Endothelial cell of umbilical vein (primary cell): ENCODE results near the gene NAP1L4. TPM values are rescaled to one million over a fixed set of nuclear protein-coding genes. Genes with fewer than 3 reads are reported as not detected.

Source experiments
- BruUV-seq: library from RNA; stranded (reverse); fragments of 400-500 nt; replicated peaks from 2 replicates; lab custom pipeline; 2021; lab: Mats Ljungman, UMichigan
- CTCF ChIA-PET: fragments of 300-600, 350-600 bp; sonication (Branson Sonifier 250); formaldehyde crosslinking; loops from one replicate; lab custom pipeline; 2021; ENCODE audit warnings: antibody characterized with exemption, inconsistent platforms; lab: Charles Lee
- POLR2A ChIA-PET: fragments of 300-600, 350-600 bp; sonication (Branson Sonifier 250); formaldehyde crosslinking; loops from one replicate; lab custom pipeline; 2021; ENCODE audit warnings: antibody characterized with exemption, inconsistent platforms; lab: Charles Lee
- DNase-seq: peaks from one replicate; pipeline ENCODE4 v3.0.0-alpha.2; 2011; ENCODE audit warnings: low read depth, low spot score
- FAIRE-seq: peaks from 2 replicates; lab custom pipeline; 2011; peaks lifted over from hg19 to GRCh38; lab: Jason Lieb, UNC
- H2AFZ ChIP-seq: 2 replicates; pipeline ENCODE4 v1.6.0; 2012; ENCODE audit warnings: low read depth, low read length, control low read depth, inconsistent platforms
- H3K27ac ChIP-seq: 2 replicates; pipeline ENCODE4 v1.5.1; 2011; ENCODE audit warnings: low read depth, mild to moderate bottlenecking, control low read depth, low read length, moderate library complexity; ENCODE audit not compliant: insufficient read depth
- H3K27me3 ChIP-seq, 2 experiments: 2 replicates each; pipeline versions ENCODE4 v1.6.0 to v1.6.1; 2011; ENCODE audit warnings: low read length in 2 of 2, mixed read lengths in 1 of 2; ENCODE audit not compliant: control insufficient read depth in 2 of 2, insufficient read depth in 2 of 2
- H3K36me3 ChIP-seq, 2 experiments: 2 replicates in 1 of 2; 3 replicates in 1 of 2; pipeline ENCODE4 v1.5.1; 2011; ENCODE audit warnings: low read length in 2 of 2, mild to moderate bottlenecking in 1 of 2, moderate library complexity in 1 of 2; ENCODE audit not compliant: control insufficient read depth in 2 of 2, insufficient read depth in 2 of 2; ENCODE audit errors: extremely low read depth in 1 of 2
- H3K4me1 ChIP-seq: 3 replicates; pipeline ENCODE4 v1.5.1; 2011; ENCODE audit warnings: mild to moderate bottlenecking, low read length; ENCODE audit not compliant: control insufficient read depth, insufficient read depth; ENCODE audit errors: extremely low read depth
- H3K4me2 ChIP-seq: 2 replicates; pipeline ENCODE4 v1.6.1; 2011; ENCODE audit warnings: low read length, control low read depth, mixed read lengths; ENCODE audit not compliant: insufficient read depth
- H3K4me3 ChIP-seq, 3 experiments: fragments of 200-600 bp in 1 of 3; sonication (generic), shearing (Covaris generic) in 1 of 3; replicated peaks in 1 of 3; 2 replicates each; pipeline ENCODE4 v1.5.1; 2011 to 2016; ENCODE audit warnings: control low read depth in 3 of 3, low read length in 3 of 3, mild to moderate bottlenecking in 2 of 3, inconsistent platforms in 1 of 3, low read depth in 1 of 3, moderate library complexity in 1 of 3; ENCODE audit not compliant: insufficient read depth in 1 of 3
- H3K79me2 ChIP-seq: 2 replicates; pipeline ENCODE4 v1.6.0; 2012; ENCODE audit warnings: low read length, inconsistent platforms; ENCODE audit not compliant: control insufficient read depth, insufficient read depth
- H3K9ac ChIP-seq: replicated peaks from 2 replicates; pipeline ENCODE3; 2011; ENCODE audit warnings: low read length, control low read depth; ENCODE audit not compliant: insufficient read depth; ENCODE audit errors: extremely low read depth
- H3K9me1 ChIP-seq: replicated peaks from 3 replicates; pipeline ENCODE4 v1.6.0; 2011; ENCODE audit warnings: mild to moderate bottlenecking, low read length; ENCODE audit not compliant: control insufficient read depth, insufficient read depth; ENCODE audit errors: extremely low read depth
- H3K9me3 ChIP-seq: replicated peaks from 2 replicates; pipeline ENCODE4 v1.5.1; 2012; ENCODE audit warnings: low read length, inconsistent platforms; ENCODE audit not compliant: control insufficient read depth, insufficient read depth
- H4K20me1 ChIP-seq: replicated peaks from 2 replicates; pipeline ENCODE3; 2011; ENCODE audit warnings: mild to moderate bottlenecking, low read length; ENCODE audit not compliant: control insufficient read depth, insufficient read depth; ENCODE audit errors: extremely low read depth
- EZH2 ChIP-seq: IDR thresholded peaks from 2 replicates; pipeline ENCODE4 v1.6.1; 2012; ENCODE audit warnings: borderline replicate concordance, low read depth, mild to moderate bottlenecking, moderate library complexity, low read length, inconsistent platforms; ENCODE audit not compliant: severe bottlenecking
- FOS ChIP-seq: IDR thresholded peaks from 2 replicates; pipeline ENCODE4 v1.6.1; 2011; ENCODE audit warnings: mild to moderate bottlenecking, low read length, moderate library complexity, borderline replicate concordance; ENCODE audit not compliant: insufficient read depth
- GATA2 ChIP-seq: IDR thresholded peaks from 2 replicates; pipeline ENCODE4 v1.7.0; 2011; ENCODE audit warnings: low read depth, mild to moderate bottlenecking, moderate library complexity, mixed read lengths, low read length; ENCODE audit not compliant: insufficient read length, insufficient read depth
- JUN ChIP-seq: IDR thresholded peaks from 2 replicates; pipeline ENCODE4 v1.6.1; 2011; ENCODE audit warnings: borderline replicate concordance, low read depth; ENCODE audit not compliant: insufficient read length, insufficient read depth
- MYC ChIP-seq: IDR thresholded peaks from one replicate; pipeline ENCODE4 v1.6.1; 2011; ENCODE audit warnings: mild to moderate bottlenecking, low read depth, low read length
- POLR2A ChIP-seq: IDR thresholded peaks from 2 replicates; pipeline ENCODE4 v1.6.1; 2012; ENCODE audit warnings: low read depth, mild to moderate bottlenecking, control low read depth, low read length
- POLR2AphosphoS5 ChIP-seq: IDR thresholded peaks from 2 replicates; pipeline ENCODE4 v1.6.1; 2012; ENCODE audit warnings: low read depth, mild to moderate bottlenecking, control low read depth, low read length, moderate library complexity; ENCODE audit not compliant: insufficient read depth
- dilution Hi-C: fragments of 300-500 bp; cut with MboI; formaldehyde crosslinking; loops from one replicate; pipeline ENCODE4 v1.15.0; 2019; ENCODE audit warnings: low sequenced_read_pairs; ENCODE audit not compliant: extremely low pct_ligation_motif_present
- intact Hi-C: fragments of 100-400 bp; cut with micrococcal nuclease; formaldehyde crosslinking; loops from one replicate; pipeline ENCODE4 v1.10.0; 2022
- polyA plus RNA-seq, 4 experiments: library from polyadenylated mRNA; depleted of rRNA in 3 of 4; stranded (reverse) in 3 of 4; unstranded in 1 of 4; fragments of >200 nt; gene quantifications; 2 replicates each; pipeline versions ENCODE4 v1.2.1 to v1.2.3, GENCODE V29; 2011 to 2012; ENCODE audit warnings: missing spikeins in 1 of 4
- total RNA-seq: library from RNA; stranded (reverse); gene quantifications from 2 replicates; pipeline ENCODE4 v1.2.3, GENCODE V29; 2021
- TF ChIP-seq, protein P1 (sequence below): IDR thresholded peaks from 2 replicates; pipeline ENCODE4 v1.6.1; 2011; ENCODE audit not compliant: insufficient read depth, insufficient read length
- TF ChIP-seq, protein P2 (sequence below), 2 donors: IDR thresholded peaks; 1 replicate in 1 of 2; 2 replicates in 1 of 2; pipeline ENCODE4 v1.5.1; 2011; ENCODE audit warnings: low read length in 2 of 2, mild to moderate bottlenecking in 2 of 2, moderate library complexity in 2 of 2, control low read depth in 1 of 2, inconsistent platforms in 1 of 2, low read depth in 1 of 2; ENCODE audit not compliant: insufficient read depth in 1 of 2; ENCODE audit errors: extremely low read depth in 1 of 2

The NAP1L4 gene
- total and polyA plus RNA-seq, 2 donors (not counting 3 experiments of a cell fraction or from before 2014, with no cell fraction given): 100.0 to 177 TPM

DNA sequence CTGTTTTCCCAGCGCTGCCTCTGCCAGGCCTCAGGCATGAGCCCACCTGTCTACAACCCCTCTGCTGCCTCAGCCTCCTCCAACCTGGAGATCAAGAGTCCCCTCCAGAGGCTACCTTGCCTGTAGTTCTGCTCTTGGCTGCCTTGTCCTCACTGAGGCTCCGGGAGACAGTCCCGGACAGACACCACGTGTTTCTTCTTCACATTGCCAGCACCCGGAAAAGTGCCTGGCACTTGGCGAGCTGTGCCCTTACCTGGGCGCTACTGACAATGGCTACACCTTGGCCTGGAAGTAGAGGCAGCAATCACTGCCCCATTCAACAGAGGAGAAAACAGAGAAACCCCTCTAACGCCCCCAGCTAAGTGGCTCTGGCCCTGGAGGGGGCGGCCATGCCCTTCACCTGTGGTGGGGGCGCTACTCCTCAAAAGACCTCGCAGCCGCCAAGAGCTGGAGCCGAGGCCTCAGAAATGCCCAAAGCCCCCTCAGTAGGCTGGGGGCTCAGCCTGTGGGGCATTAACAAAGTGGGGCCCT is 3.0 kb upstream of the NAP1L4 start:
- TF ChIP-seq MYC: no peak
- TF ChIP-seq POLR2A: no peak
- TF ChIP-seq GATA2: no peak
- TF ChIP-seq POLR2AphosphoS5: no peak
- no peak for TF ChIP-seq EZH2
- TF ChIP-seq JUN: no peak
- no peak for TF ChIP-seq FOS
- TF ChIP-seq, protein P1, sequence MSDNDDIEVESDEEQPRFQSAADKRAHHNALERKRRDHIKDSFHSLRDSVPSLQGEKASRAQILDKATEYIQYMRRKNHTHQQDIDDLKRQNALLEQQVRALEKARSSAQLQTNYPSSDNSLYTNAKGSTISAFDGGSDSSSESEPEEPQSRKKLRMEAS: no peak
- TF ChIP-seq, protein P2, sequence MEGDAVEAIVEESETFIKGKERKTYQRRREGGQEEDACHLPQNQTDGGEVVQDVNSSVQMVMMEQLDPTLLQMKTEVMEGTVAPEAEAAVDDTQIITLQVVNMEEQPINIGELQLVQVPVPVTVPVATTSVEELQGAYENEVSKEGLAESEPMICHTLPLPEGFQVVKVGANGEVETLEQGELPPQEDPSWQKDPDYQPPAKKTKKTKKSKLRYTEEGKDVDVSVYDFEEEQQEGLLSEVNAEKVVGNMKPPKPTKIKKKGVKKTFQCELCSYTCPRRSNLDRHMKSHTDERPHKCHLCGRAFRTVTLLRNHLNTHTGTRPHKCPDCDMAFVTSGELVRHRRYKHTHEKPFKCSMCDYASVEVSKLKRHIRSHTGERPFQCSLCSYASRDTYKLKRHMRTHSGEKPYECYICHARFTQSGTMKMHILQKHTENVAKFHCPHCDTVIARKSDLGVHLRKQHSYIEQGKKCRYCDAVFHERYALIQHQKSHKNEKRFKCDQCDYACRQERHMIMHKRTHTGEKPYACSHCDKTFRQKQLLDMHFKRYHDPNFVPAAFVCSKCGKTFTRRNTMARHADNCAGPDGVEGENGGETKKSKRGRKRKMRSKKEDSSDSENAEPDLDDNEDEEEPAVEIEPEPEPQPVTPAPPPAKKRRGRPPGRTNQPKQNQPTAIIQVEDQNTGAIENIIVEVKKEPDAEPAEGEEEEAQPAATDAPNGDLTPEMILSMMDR (IDR thresholded peaks at IDR 0.05; ENCODE audit: extremely low read depth in 1 of 2, insufficient read depth in 1 of 2, low read depth in 1 of 2, low read length in 2 of 2): no peak
- Histone ChIP-seq H3K9me3 (no peaks in the 10 kb centered on the region), H3K4me1 (peaks cover 9% of the 10 kb centered on the region), H3K79me2 (peaks cover 18% of the 10 kb centered on the region), H3K27ac (no peak overlapping the region), H3K9ac (no peak overlapping the region), H3K9me1 (no peaks in the 10 kb centered on the region), H4K20me1 (no peaks in the 10 kb centered on the region), H3K4me2 (no peak overlapping the region), H3K36me3 (peaks cover 0 to 3% of the 10 kb centered on the region in 2 experiments), H2AFZ (no peak overlapping the region), H3K4me3 (no peak overlapping the region), H3K27me3 (no peaks in the 10 kb centered on the region)
- ChIA-PET POLR2A (no interaction called here), CTCF (interaction anchor here (1.5 kb wide), 1 partner anchor 464 kb away, joined by 3 read pairs; no protein-coding TSS in a partner anchor)
- DNase-seq (no peak), FAIRE-seq (no peak)
- intact Hi-C loops (loop anchor here (10.0 kb wide), 1 partner anchor 460 kb away; no protein-coding TSS in a partner anchor), dilution Hi-C loops (no loop called here)
- no TSS peak for BruUV-seq
